Stimulated activated CD4-positive, alpha-beta T cell treated with anti-CD3 and anti-CD28 coated beads, Interleukin-4, amount 100 ng/mL, for 1 hour (primary cell): Measurements from ENCODE around the gene P4HB.

ENCODE experiments used
- DNase-seq: peaks from one replicate; pipeline ENCODE4 v3.0.0-alpha.2; 2020

Gene P4HB

GRCh38 chr17:81824595-81824994 is 35.7 kb downstream of the P4HB start:
- DNase-seq = no peak

GRCh38 chr17:81823820-81824550 is 36.4 kb downstream of the P4HB start:
- DNase-seq = no peak

- no peak for DNase-seq
Measured at GRCh38 chr17:81822996-81823819, 37.1 kb downstream of the P4HB start.

GRCh38 chr17:81822312-81822637 is 38.1 kb downstream of the P4HB start:
- DNase-seq = no peak

DNA sequence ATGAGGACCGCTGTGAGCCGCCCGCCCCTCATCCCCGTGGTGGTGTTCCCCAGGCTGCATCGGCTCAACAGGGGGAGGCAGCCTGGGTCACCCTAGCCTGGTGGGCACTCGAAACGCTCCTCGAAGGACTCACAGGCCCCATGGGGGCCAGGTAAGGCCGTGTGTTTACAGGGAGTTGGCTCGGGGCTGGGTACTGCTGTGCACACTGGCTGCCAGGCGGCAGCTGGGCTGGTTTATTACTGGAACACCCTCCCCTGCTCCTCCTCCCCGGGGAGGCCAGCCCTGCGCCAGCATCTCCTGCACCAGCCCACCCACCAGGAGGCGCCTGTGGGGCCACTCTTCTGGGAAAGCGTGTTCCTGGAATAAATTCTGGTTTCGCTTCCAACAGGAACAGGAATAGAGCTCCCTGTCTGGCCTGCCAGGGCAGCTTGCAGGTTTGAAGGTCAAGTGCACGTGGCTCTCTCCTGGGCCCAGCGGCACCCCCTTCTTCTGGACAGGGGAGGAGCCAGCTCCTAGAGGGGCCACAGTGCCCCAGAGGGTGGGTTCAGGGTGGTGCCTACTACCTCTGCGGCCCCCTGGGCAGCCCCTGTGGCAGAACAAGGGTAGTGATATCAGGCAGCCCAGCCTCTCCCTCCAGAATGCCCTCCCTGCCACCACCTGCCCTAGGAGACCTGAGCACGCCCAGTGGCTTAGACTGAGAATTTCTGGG is 38.6 kb downstream of the P4HB start:
- DNase-seq = no peak

- DNase-seq = no peak
Measured at GRCh38 chr17:81821147-81821546, 39.2 kb downstream of the P4HB start.

DNA sequence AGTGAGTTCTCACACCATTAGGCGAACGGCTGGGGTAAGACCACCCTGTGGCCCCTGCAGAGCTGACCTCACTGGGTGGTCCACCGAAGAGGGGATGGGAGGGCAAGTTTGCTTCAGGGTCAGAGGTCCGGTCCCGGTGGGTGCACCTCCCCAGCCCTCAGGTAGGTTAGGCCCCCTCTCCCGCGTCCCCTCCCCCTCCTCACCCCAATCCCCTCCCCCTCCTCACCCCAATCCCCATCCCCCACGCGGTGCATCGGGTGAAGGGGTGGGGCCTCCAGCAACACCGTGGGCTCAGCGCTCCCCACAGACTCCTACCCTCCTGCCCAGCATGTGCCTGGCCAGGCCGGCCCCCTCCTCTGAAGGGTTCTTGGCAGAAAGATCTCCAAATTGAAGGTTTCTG is 40.6 kb downstream of the P4HB start:
- DNase-seq = no peak

- DNase-seq = no peak
Measured at GRCh38 chr17:81817758-81818147, 42.6 kb downstream of the P4HB start.

DNA sequence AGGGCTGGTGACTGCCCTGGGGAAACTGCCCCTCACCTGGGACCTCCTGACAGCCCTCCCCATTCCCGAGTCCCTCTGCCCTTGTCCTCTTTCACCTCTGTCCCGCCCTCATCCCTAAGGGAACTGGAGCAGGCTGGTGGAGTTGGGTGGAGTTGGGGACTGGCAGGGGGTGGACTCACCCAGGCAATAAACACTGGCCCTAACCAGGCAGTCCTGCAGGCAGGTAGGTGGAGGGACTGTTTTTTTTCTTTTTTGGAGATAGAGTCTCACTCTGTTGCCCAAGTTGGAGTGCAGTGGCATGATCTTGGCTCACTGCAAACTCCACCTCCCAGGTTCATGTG is 44.7 kb downstream of the P4HB start:
- no peak for DNase-seq

GRCh38 chr17:81814748-81815645 is 45.3 kb downstream of the P4HB start:
- no peak for DNase-seq

DNA sequence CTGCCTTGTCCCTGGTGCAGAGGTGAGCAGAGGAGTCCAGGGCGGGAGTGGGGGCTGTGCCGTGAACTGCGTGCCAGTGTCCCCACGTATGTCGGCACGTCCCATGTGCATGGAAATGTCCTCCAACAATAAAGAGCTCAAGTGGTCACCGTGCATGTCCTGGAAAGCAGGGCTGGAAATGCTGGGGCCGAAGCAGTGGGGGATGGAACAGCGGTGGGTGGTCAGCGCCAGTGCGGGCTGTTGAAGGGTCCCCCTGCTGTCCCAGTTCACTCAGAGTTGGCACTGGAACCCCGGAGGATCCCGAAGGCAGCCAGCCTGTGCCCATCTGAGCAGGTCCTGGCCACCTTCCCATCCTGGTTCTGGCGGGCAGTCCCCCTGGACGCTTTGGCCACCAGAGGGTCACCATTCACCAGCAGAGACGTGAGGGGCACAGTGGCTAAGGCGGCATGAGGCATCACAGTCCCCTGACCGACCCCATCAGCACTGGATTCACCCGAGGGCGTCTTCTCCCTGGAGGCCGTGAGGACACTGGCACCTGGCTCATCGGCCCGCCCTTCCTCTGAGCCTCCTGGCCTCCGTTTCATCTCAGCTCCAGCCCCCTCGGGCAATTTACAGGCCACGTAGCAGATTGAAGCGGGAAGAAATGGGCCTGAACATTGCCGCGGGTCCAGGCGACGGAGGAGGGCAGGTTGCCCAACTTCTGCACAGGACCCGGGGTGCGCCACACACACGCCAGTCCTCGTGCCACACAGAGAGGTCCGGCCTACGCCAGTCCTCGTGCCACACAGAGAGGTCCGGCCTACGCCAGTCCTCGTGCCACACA is 46.3 kb downstream of the P4HB start:
- no peak for DNase-seq

DNA sequence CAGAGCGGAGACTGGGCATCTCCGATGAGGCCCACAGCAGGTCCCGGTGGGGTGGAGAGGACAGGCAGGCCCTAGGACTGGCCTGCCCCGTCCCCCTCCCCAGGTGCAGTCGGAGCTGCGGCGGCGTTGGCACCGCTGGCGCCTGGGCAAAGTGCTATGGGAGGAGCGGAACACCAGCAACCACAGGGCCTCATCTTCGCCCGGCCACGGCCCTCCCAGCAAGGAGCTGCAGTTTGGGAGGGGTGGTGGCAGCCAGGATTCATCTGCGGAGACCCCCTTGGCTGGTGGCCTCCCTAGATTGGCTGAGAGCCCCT is 47.0 kb downstream of the P4HB start:
- DNase-seq = no peak

DNA sequence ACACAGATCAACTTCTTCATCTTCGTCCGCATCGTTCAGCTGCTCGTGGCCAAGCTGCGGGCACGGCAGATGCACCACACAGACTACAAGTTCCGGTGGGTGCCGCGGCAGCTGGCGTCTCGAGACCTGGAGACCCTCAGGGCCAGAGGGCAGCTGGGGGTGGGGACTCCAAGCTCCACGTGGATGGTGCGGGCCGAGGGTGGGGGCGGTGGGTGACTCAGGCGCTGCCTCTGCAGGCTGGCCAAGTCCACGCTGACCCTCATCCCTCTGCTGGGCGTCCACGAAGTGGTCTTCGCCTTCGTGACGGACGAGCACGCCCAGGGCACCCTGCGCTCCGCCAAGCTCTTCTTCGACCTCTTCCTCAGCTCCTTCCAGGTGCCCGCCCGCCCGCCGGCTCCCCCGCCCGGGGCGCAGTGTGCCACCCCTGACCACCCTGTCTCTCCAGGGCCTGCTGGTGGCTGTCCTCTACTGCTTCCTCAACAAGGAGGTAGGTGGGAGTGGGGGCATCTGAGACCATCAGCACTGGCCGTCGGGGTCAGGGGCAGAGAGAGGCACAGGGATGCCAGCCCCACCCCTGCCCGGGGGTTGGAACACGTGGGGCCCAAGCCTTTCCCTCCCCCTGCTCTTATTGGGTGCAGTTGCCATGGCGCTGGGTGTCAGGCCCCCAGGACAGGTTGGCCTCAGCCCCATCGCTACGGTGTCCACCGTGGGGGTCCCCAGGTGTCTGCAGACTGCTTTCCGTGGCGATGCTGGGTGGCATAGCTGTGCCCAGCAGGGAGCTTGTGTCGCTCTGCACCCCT is 47.6 kb downstream of the P4HB start:
- no peak for DNase-seq

- DNase-seq = no peak
Measured at GRCh38 chr17:81811705-81812570, 48.4 kb downstream of the P4HB start.

DNA sequence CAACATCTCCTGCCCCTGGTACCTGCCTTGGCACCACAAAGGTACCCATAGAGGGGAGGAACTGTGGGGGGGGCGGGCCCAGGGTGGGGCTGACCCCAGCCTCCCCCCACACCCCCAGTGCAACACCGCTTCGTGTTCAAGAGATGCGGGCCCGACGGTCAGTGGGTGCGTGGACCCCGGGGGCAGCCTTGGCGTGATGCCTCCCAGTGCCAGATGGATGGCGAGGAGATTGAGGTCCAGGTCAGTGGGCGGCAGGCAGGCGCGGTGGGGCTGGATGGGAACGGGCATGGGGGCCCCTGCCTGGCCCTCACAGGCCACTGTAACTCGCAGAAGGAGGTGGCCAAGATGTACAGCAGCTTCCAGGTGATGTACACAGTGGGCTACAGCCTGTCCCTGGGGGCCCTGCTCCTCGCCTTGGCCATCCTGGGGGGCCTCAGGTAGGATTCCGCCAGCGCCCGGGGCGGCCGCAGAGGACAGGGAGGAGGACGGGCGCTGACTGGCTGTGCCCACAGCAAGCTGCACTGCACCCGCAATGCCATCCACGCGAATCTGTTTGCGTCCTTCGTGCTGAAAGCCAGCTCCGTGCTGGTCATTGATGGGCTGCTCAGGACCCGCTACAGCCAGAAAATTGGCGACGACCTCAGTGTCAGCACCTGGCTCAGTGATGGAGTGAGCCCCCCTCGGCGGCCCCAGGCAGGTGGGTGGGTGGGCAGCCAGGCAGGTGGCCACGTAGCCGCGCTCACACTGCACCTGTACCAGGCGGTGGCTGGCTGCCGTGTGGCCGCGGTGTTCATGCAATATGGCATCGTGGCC is 49.2 kb downstream of the P4HB start:
- DNase-seq = no peak

- no peak for DNase-seq
Measured at GRCh38 chr17:81810476-81810875, 49.9 kb downstream of the P4HB start.

- no peak for DNase-seq
Measured at GRCh38 chr17:81809556-81809998, 50.8 kb downstream of the P4HB start.

DNA sequence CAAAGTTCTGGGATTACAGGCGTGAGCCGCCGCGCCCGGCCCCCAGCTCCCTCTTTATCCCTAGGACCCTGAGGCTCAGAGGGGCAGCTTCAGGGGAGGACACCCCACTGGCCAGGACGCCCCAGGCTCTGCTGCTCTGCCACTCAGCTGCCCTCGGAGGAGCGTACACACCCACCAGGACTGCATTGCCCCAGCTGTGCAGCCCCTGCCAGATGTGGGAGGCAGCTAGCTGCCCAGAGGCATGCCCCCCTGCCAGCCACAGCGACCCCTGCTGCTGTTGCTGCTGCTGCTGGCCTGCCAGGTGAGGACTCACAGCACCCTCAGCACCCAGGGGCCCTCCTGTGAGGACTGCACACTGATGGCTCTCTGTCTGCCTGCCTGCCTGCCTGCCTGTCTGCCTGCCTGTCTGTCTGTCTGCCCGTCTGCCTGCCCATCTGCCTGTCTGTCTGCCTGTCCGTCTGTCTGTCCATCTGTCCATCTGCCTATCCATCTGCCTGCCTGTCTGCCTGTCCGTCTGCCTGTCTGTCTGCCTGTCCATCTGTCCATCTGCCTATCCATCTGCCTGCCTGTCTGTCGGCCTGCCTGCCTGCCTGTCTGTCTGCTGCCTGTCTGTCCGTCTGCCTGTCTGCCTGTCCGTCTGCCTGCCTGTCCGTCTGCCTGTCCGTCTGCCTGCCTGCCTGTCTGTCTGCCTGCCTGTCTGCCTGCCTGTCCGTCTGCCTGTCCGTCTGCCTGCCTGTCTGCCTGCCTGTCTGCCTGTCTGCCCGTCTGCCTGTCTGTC is 51.4 kb downstream of the P4HB start:
- DNase-seq = no peak

DNA sequence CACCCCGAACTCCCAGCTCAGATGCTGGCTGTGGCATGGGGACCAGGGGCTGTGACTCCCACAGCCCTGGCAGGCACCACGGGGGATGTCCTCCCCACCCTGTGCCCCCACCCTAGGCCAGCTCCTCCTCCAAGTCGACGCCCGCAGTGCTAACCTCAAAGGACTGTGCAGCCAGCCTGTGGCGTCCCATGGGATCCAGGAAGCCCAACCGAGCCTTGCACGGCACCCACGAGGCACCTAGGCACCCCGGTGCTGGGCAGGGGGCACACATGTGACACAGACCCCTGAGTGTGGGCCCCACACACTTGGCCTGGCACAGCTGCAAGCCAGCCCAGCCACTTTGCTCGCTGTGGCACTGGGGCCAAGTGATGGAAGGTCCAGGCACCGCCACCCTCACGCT is 52.5 kb downstream of the P4HB start:
- DNase-seq = no peak
